ENCODE measurements around the gene TYMP.
"Not testable (repeated sequence)": the region's sequence is repeated elsewhere in the genome, so short reads cannot be mapped to it uniquely, and the experiment has no call there.

Gene TYMP

DNA sequence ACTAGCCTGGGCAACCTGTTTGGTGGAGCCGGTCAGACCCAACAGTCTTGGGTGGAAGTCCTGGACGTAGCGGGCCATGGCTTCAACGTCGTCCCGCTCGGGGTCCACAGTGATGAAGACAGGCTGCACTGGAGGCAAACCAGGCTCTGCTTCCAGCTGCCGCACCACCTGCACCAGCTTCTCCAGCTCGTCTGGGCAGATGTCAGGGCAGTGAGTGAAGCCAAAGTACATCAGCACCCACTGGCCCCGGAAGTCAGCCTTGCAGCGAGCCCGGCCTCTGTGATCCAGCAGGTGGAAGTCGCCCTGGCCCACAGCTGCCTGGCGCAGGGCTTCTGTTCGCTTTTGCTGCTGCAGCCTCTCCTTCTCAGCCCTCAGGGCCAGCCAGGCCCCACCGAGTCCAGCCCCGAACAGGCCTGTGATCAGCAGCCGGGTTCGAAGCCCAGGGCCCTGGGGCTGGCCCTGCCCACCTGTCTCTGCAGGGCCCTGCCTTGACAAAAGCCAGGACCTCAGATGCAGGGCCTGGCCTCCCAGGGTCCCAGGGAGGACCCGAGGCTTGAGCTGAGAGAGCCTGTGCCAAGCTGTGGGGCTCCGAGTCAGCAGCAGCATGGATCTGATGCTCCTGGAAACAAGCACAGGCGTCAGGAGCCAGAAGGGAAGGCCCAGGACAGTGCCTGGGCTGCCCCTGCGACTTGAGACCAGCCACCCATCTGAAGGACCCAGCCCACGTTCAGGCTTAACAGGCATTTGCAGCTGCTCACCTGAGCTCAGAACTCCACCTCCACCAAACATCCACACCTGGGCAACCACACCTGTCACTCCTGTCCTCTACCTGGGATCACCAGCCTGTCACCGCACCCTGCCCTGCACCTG lies 5.8 kb downstream of the TYMP start:
- no peak for DNase-seq

DNA sequence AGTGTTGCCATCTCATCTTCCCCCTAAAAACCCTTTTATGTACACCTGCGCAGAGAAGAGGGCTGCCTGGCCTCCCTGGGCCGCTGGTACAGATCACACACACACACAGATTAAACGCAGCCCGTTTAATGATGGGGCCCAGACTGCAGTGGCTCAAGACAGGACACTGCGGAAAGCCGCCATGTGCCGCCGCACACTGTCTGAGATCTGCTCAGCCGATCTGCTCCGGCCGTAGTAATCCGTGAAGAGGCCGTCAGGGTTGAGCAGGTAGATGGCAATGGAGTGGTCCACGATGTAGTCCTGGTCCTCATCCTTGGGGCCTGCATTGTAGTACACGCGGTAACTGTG lies 6.4 kb downstream of the TYMP start:
- no peak for DNase-seq

DNA sequence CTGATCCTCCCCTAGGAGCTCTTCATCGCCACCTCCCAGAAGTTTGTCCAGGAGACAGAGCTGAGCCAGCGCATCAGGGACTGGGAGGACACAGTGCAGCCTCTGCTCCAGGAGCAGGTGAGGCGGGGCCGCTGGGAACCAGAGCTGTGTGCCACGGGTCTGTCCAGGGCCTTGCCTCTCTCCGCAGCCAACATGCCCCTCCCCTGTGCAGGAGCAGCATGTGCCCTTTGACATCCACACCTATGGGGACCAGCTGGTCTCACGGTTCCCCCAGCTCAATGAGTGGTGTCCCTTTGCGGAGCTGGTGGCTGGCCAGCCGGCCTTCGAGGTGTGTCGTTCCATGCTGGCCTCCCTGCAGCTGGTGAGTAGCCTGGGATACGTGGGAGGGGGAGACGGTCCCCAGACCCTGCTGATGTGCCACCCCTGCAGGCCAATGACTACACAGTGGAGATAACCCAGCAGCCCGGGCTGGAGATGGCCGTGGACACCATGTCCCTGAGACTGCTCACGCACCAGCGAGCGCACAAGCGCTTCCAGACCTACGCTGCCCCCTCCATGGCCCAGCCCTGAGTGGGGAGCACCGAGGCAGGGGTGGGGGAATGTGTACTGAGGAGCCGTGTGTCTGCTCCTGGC lies 6.9 kb downstream of the TYMP start:
- DNase-seq = no peak

DNA sequence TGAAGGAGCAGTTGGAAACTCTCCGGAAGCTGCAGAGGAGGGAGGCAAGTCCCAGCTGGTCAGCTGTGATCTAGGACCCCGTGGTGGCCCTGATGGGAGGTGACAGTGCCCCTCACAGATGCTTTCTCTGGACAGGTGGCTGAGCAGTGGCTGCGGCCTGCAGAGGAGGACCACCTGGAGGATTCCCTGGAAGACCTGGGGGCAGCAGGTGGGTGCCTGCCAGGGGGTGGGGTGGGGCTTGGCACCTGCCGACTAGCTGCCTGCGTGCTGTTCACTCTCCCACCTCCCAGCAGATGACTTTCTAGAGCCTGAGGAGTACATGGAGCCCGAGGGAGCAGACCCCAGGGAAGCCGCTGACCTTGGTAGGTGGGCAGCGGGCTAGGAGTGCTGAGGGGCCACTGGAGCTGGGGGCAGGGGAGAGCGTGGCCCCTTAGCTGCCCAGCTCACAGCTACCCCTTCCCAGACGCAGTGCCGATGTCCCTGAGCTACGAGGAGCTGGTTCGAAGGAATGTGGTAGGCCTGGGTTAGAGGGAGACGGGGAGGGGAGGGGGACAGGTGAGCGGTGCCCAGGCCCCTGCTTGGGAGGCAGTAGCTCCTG lies 7.5 kb downstream of the TYMP start:
- DNase-seq = no peak

DNA sequence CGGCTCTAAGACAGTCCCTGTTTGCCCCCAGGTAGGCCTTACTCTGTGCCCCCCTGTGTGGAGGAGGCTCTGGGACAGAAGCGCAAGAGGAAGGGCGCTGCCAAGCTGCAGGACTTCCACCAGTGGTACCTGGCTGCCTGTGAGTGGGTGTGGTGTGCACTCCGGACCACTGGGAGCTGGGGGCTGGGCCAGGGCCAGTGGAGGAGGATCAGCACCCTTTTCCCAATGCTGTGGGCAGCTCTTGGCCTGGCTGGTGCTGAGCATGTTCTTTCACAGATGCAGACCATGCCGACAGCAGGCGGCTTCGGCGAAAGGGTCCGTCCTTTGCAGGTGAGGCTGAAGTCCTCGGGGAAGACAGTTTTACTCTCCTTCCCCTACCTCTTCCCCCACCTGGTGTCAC lies 8.1 kb downstream of the TYMP start:
- DNase-seq = no peak

DNA sequence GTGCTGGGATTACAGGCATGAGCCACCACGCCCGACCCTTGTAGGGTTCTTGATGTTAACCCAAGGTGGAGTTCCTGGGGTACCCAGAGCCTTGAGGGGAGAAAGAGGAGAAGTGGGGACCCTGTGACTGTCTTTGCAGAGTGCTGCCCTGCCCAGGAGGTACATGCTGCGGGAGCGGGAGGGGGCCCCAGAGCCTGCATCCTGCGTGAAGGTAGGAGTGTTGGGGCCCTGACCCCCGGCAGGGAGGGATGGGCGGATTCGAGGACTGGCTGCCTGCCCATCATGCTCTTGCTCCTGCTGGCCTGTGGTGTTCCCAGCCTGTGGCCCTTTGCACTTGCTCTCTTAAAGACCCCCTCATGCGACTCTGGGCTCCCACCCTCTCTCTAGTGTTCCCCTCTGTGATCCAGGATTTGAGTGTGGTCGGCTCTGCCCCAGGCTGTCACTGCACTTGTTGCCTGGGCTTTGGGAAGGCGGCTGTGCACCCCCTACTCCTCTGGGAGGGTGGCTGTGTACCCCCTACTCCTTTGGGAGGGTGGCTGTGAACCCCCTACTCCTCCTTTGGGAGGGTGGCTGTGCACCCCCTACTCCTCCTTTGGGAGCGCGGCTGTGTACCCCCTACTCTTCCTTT lies 8.9 kb downstream of the TYMP start:
- DNase-seq = no peak

DNA sequence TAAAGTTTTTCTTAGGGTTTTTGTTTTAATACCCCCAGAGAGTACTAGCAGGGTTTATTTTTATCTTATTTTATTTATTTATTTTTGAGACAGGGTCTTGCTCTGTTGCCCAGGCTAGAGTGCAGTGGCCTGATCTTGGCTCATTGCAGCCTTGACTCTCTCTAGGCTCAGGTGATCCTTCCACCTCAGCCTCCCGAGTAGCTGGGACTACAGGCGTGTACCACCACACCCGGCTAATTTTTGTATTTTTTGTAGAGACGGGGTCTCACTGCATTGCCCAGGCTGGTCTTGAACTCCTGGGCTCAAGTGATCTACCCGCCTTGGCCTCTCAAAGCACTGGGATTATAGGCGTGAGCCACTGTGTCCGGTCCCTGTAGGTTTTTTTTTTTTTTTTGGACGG lies 9.6 kb downstream of the TYMP start:
- not testable (repeated sequence) for DNase-seq

DNA sequence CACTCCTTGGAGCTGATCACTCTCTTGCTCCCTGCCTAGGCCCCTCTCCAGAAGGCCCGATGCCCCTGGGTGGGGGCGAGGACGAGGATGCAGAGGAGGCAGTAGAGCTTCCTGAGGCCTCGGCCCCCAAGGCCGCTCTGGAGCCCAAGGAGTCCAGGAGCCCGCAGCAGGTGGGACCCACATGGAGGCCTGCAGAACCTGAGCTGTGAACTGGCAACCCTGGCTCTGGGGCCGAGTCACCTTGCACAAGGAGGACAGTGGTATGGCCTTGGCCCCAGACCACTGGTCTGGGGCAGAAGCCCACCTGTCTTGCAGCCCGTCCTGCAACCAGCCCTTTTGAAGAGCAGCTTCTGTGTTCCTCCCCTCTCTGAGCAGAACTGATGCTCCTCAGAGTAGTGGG lies 10.7 kb downstream of the TYMP start:
- DNase-seq = no peak

DNA sequence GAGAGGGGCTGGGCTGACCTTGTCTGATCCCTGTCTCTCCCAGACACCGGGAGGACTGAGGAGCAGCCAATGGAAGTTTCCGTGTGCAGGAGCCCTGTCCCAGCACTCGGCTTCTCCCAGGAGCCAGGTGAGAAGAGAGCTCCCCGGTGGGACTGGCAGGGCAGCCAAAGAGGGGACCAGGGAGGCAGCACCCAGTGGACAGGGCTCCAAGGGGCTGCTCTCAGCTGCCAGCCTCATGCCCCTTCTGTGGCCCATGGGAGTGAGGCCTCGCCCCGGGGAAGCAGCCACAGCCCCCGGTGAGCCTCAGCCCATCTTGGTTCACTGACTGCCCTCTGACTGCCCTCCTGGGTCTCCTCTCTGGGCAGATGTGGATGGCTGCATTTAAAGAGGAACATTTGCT lies 11.2 kb downstream of the TYMP start:
- no peak for DNase-seq

DNA sequence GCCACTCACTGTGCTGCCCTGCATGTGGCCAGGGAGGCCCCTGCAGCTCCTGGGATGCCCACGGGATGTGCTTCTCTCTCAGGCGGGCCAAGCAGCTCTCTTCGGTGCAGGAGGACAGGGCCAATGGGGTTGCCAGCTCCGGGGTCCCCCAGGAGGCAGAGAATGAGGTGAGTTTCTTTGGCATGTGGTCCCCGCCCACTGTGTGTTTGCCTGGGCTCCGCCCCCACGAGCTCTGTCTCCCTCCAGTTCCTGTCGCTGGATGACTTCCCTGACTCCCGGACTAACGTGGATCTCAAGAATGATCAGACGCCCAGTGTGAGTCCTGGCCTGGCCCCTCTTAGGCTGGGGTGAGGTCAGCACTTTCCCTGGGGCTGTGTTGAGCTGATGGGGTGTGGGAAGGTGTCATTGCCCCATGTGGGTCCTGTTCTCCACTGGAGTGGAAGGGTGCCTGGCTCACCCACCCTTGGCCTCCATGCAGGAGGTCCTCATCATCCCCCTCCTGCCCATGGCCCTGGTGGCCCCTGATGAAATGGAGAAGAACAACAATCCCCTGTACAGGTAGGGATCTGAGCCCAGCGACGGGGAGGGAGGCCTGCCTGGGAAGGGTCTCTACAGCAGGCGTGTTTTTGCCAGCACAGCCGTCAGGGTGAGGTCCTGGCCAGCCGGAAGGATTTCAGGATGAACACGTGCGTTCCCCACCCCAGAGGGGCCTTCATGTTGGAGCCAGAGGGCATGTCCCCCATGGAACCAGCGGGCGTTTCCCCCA lies 12.1 kb downstream of the TYMP start:
- DNase-seq = no peak

DNA sequence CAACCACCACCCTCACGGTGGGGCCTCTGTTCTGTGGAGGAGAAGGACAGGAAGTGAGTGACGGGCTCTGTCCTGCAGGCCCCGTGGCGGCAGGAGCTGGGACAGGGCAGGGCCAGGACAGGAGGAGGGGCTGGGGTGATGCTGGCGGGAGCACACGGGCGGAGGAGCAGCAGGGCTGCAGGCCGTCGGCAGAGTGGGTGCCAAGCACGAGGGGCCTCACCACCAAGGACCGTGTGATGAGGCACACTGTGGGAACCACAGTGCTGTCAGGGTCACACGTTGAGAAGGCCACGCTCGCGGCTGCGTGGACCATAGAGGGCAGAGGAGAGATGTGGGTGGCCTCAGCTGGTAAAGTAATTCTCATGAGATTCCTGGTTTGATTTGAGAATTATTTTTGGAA lies 12.9 kb downstream of the TYMP start:
- DNase-seq = no peak

DNA sequence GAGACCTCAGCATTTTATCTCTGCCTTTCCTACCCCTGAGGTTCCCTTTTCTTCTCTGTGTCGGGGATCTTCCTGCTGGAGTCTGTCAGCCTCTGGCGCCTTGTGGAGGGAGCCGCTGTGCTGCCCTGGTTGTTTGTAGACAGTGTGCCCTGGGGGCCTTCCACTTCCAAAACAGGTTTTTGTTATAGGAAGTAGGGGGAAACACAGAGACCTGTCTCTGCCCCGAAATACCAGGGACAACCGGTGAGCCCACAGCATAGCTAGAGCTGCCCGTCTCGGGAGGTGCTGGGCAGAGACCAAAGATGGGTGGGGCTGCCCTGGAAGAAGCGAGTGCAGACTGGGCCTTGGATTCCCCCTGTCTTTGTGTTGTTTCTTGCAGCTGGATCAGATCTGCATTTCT lies 13.7 kb downstream of the TYMP start:
- no peak for DNase-seq

DNA sequence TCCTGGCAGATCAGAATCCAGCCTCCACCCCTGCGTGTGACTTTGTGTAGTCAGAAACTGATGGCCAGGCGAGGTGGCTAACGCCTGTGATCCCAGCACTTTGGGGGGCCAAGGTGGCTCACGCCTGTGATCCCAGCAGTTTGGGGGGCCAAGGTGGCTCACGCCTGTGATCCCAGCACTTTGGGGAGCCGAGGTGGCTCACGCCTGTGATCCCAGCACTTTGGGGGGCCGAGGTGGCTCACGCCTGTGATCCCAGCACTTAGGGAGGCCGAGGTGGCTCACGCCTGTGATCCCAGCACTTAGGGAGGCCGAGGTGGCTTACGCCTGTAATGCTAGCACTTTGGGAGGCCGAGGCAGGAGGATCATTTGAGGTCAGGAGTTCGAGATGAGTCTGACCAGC lies 16.6 kb downstream of the TYMP start:
- DNase-seq = no peak

DNA sequence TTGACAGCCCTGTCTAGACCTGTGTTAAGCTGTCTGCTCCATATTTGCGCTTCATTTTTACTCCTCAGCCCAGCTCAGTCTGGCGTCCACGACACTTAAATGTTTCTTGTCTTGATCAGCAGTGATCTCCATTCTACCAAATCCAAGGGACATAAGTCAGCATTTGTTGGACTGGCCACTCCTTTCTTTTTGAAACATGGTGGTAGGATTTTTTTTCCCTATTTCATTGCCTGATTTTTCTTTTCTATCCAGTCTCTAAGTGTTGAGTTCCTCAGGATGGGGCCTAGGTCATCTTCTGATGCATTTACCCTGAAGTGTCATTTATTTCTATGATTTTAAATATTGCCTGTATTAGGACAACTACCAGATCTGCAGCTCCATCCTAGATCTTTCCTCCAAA lies 20.9 kb downstream of the TYMP start:
- DNase-seq = peak; percentile 28

DNA sequence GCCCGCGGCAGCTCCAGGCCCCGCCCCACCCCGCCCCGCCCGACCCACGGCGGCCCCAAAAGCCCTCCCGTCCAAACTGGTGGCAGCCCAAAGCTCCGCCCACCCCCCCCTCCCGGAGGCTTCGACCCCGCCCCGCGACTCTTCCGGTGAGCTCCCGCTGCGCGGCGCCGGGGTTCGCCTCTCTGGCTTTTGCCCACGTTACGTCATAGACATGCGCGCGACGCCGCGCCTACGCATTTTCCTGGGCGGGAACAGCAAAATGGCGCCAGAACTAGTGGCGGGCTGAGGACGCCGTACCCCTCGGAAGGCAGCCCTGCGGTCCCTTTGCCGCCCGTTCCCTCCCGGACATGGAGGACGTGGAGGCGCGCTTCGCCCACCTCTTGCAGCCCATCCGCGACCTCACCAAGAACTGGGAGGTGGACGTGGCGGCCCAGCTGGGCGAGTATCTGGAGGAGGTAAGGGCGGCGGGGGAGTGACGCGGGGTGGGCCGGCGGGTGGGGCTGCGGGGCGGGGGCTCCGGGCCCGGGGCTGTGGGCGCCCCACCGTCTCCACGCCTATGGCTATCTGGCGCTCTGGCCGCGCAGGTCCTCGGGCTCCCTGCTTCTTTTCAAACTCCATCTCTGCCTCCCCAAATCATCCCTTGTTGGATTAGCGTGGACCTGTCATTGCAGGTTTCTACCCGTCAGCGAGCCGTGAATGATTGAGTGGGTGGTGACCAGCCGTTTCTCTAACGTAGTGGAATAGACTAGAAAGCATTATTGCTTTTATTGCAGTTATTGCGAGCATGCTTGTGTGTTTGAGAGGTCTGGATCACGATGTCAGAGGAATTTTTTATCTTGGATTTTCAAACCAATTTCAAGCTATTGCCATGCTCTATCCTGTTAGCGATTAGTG lies 21.6 kb downstream of the TYMP start, which contains the start of gene NCAPH2:
NCAPH2 (plus strand) TSS at position 234 of the 894 bp plus-strand sequence; CDS start at position 348, 114 bp downstream.
- DNase-seq = peak; percentile 99

DNA sequence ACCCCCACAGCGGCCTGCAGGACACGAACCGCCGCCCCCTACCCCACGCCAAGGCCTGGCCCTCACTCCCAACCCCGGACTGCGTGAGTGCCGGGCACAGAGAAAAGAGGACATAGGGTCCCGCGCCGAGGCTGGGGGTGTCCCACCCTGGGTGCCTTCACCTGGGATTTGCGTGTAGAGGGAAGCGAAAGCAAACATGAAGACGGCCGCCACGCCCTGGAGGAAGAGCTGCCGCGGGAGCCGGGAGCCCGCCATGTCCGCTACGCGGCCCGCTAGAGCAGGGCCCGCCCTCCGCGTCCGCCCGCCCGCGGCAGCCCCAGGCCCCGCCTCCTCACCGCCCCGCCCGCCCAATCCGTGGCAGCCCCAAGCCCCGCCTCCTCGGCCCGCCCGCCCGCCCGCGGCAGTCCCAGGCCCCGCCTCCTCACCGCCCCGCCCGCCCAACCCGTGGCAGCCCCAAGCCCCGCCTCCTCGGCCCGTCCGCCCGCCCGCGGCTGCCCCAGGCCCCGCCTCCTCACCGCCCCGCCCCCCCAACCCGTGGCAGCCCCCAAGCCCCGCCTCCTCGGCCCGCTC lies 22.3 kb downstream of the TYMP start, which contains the start of gene LMF2:
LMF2 (minus strand) TSS at position 282 of the 570 bp plus-strand sequence; CDS start at position 255, 27 bp downstream.
- no peak for DNase-seq

DNA sequence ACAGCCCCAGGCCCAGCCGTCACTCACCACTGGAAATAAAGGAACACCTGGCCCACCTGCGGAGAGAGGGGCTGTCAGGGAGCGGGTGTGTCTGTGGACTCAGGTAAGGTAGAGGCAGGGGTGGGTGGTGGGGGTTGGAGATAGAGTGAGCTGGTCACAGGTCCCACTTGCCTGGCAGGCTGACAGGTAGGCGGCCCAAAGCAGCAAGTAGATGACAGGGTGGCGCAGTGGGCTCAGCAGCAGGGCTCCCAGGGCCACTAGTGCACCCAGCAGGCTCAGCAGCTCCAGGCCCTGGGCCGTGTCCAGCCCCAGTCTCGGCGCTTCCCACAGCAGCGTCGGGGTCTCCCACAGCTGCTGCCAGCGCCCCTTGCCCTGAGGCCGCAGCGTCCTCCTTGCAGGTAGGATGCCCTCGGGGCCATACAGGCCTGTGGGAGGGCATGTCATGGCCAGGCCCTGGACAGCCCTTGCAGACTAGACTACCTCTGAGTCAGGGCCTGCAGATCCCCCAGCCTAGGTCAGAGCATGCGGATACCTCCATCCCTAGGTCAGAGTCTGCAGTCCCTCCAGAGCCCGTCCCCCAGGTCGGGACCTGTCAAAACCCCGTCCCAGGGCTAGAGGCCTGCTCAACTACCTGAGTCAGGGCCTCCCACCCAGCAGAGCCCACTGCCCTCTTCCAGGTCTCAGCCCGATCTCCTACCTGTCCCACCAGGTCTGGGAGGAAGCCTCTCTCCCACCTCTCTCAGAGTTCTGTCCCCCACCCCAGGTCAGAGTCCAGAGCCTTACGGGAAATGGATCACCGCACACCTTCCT lies 23.0 kb downstream of the TYMP start:
- no peak for DNase-seq

DNA sequence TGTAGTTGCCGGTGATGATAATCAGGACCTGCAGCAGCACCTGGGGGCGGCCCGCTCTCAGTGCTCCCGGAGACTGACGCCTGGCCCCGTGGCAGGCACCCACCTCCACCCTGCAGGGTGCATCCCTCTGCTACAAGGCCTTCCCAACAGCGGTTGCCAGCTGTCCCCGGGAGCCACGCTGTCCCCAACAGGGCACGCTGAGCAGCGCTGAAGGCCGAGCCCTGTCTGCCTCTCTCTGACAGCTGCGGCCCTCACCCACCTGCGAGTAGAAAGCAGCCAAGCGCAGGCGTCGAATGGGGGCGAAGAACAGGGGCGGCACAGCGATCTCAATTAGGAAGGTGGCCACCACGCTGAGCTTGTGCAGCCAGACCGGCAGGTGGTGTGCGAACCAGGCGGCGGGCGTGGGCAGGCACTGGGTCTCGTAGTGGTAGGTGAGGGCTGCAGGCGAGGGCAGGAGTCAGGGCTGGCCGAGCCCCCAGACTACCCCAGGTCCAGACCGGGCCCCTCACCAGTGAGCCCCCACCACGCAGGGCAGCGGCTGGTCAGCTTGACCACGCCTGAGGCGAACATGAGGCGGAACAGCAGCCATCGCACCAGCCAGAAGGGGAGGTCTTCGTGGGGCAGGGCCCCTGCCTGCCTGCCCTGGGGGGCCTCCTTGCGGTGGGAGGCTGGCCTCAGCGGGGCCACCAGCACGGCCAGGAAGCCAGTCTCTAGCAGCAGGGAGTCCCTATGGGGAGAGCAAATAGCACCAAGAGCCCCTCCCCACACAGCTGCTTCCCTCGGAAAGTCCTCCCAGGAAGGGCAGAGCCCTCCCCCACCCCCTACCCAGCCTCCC lies 23.8 kb downstream of the TYMP start:
- DNase-seq = no peak

DNA sequence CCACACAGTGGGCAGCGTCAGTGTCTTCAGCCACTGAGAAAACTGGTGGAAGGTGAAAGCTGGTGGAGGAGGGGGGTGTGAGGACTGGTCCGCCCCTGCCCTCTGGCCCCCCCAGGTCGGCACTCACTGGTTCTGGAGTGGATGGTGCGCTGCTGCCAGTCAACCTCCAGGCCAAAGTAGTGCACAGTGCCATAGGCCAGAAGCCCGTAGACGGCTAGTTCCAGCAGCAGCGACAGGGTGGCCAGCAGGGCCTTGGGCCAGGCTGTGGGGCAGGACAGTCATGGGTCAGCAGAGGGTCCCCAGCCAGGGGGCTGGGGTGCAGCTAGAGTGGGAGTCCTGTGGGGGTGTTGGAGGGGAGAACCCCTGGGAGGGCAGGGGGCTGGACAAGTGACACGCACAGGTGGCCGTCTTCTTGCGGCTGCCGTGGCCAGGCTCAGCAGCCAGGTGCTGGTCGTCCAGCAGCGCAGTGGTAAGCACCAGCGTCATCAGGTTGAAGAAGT lies 24.5 kb downstream of the TYMP start:
- DNase-seq = no peak
